ENCODE results near the gene HIP1. TPM values are rescaled to one million over a fixed set of nuclear protein-coding genes. Genes with fewer than 3 reads are reported as not detected.
"Not testable (repeated sequence)": the region's sequence is repeated elsewhere in the genome, so short reads cannot be mapped to it uniquely, and the experiment has no call there.

The HIP1 gene
- total RNA-seq, 1 donor from 2014 or later, result 17.7 TPM

- intact Hi-C loops (cut with DNase I), result no loop called here
- DNase-seq (ENCODE audit: extremely low spot score in 2 of 2), result no peak
- Histone ChIP-seq H3K4me1 (no peaks in the 10 kb centered on the region), H3K4me3 (no peak overlapping the region), H3K27ac (no peak overlapping the region), H3K27me3 (no peaks in the 10 kb centered on the region), H3K9me3 (no peaks in the 10 kb centered on the region), H3K36me3 (peaks cover 0 to 12% of the 10 kb centered on the region in 2 donors)
- TF ChIP-seq POLR2A (IDR thresholded peaks at IDR 0.05), result no peak
- TF ChIP-seq, protein P1, sequence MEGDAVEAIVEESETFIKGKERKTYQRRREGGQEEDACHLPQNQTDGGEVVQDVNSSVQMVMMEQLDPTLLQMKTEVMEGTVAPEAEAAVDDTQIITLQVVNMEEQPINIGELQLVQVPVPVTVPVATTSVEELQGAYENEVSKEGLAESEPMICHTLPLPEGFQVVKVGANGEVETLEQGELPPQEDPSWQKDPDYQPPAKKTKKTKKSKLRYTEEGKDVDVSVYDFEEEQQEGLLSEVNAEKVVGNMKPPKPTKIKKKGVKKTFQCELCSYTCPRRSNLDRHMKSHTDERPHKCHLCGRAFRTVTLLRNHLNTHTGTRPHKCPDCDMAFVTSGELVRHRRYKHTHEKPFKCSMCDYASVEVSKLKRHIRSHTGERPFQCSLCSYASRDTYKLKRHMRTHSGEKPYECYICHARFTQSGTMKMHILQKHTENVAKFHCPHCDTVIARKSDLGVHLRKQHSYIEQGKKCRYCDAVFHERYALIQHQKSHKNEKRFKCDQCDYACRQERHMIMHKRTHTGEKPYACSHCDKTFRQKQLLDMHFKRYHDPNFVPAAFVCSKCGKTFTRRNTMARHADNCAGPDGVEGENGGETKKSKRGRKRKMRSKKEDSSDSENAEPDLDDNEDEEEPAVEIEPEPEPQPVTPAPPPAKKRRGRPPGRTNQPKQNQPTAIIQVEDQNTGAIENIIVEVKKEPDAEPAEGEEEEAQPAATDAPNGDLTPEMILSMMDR (IDR thresholded peaks at IDR 0.05), result no peak
Observed at GRCh38 chr7:75575488-75576121, 163.1 kb downstream of the HIP1 start.

GRCh38 chr7:75573477-75574019 lies 165.2 kb downstream of the HIP1 start:
- Histone ChIP-seq H3K36me3 (peaks cover 0 to 12% of the 10 kb centered on the region in 2 donors), H3K4me1 (no peaks in the 10 kb centered on the region), H3K27me3 (no peaks in the 10 kb centered on the region), H3K9me3 (no peaks in the 10 kb centered on the region), H3K27ac (no peak overlapping the region), H3K4me3 (no peak overlapping the region)
- DNase-seq (ENCODE audit: extremely low spot score in 2 of 2), result no peak
- intact Hi-C loops (cut with DNase I), result no loop called here
- TF ChIP-seq POLR2AphosphoS5 (IDR thresholded peaks at IDR 0.05; ENCODE audit: insufficient read depth in 1 of 2, low read depth in 1 of 2) (no peak), POLR2A (IDR thresholded peaks at IDR 0.05) (no peak)
- TF ChIP-seq, protein P1 (IDR thresholded peaks at IDR 0.05), result no peak

- Histone ChIP-seq H3K27ac (no peak overlapping the region), H3K4me1 (no peaks in the 10 kb centered on the region), H3K9me3 (no peaks in the 10 kb centered on the region), H3K27me3 (no peaks in the 10 kb centered on the region), H3K4me3 (no peak overlapping the region), H3K36me3 (peaks cover 0 to 18% of the 10 kb centered on the region in 2 donors)
- intact Hi-C loops (cut with DNase I), result no loop called here
- no peak for DNase-seq (ENCODE audit: extremely low spot score in 2 of 2)
- TF ChIP-seq, protein P1 (IDR thresholded peaks at IDR 0.05), result no peak
- TF ChIP-seq POLR2AphosphoS5 (IDR thresholded peaks at IDR 0.05; ENCODE audit: insufficient read depth in 1 of 2, low read depth in 1 of 2), result no peak
- no peak for TF ChIP-seq POLR2A (IDR thresholded peaks at IDR 0.05)
Observed at GRCh38 chr7:75572814-75573213, 165.9 kb downstream of the HIP1 start.

GRCh38 chr7:75572396-75572795 lies 166.3 kb downstream of the HIP1 start:
- intact Hi-C loops (cut with DNase I), result no loop called here
- Histone ChIP-seq H3K27ac (no peak overlapping the region), H3K36me3 (peaks cover 0 to 21% of the 10 kb centered on the region in 2 donors), H3K4me1 (no peaks in the 10 kb centered on the region), H3K9me3 (no peaks in the 10 kb centered on the region), H3K4me3 (no peak overlapping the region), H3K27me3 (no peaks in the 10 kb centered on the region)
- DNase-seq (ENCODE audit: extremely low spot score in 2 of 2), result no peak
- no peak for TF ChIP-seq POLR2AphosphoS5 (IDR thresholded peaks at IDR 0.05; ENCODE audit: insufficient read depth in 1 of 2, low read depth in 1 of 2)
- TF ChIP-seq, protein P1 (IDR thresholded peaks at IDR 0.05), result no peak
- no peak for TF ChIP-seq POLR2A (IDR thresholded peaks at IDR 0.05)

DNA sequence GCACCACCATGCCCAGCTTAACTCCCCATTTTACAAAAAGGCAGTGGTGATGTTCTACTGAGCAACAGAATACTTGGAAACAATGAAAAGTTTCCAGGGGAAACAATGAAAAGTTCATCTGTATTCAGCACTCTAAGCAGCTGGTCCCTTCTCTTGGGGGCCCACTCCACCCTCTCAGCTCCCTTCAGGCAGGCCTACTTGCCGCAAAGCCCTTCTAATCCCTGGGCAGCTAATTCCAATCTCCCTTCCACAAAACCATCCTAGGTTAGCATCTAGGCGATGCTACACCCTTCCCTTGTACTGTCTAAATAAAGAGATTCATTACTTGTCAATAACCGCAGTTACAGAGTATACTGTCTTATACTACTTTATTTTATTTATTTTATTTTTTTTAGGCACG lies 167.5 kb downstream of the HIP1 start:
- H3K36me3 ChIP-seq, result peaks cover 0 to 31% of the 10 kb centered on the region in 2 donors
- no peaks in the 10 kb centered on the region for H3K4me1 ChIP-seq
- no peaks in the 10 kb centered on the region for H3K27me3 ChIP-seq
- H3K4me3 ChIP-seq, result no peak overlapping the region
- no peak for DNase-seq (ENCODE audit: extremely low spot score in 2 of 2)
- intact Hi-C loops (cut with DNase I), result no loop called here
- H3K9me3 ChIP-seq, result no peaks in the 10 kb centered on the region
- no peak overlapping the region for H3K27ac ChIP-seq
- TF ChIP-seq, protein P1 (IDR thresholded peaks at IDR 0.05), result no peak
- TF ChIP-seq POLR2AphosphoS5 (IDR thresholded peaks at IDR 0.05; ENCODE audit: insufficient read depth in 1 of 2, low read depth in 1 of 2), result no peak

- H3K27ac ChIP-seq; H3K4me1 ChIP-seq; H3K9me3 ChIP-seq; H3K4me3 ChIP-seq; H3K27me3 ChIP-seq; intact Hi-C loops (cut with DNase I); DNase-seq (ENCODE audit: extremely low spot score in 2 of 2): not testable (repeated sequence)
- peaks cover 0 to 33% of the 10 kb centered on the region in 2 donors for H3K36me3 ChIP-seq
Observed at GRCh38 chr7:75569629-75570282, 169.0 kb downstream of the HIP1 start.
